SHP77 (cell line): ENCODE measurements around the gene TENT4B.

Source experiments
- DNase-seq, 2 experiments: peaks; one replicate each; lab custom pipeline; 2025; lab: John Stamatoyannopoulos, UW

Gene TENT4B

GRCh38 chr16:50256604-50257003 lies 103.5 kb downstream of the TENT4B start:
- DNase-seq, result no peak

- no peak for DNase-seq
Measured at GRCh38 chr16:50257876-50258275, 104.8 kb downstream of the TENT4B start.

- peak; percentile 26 to 45 for DNase-seq
Measured at GRCh38 chr16:50259334-50260205, 106.5 kb downstream of the TENT4B start.

GRCh38 chr16:50260206-50261159 lies 107.4 kb downstream of the TENT4B start:
- DNase-seq, result no peak

GRCh38 chr16:50261160-50261706 lies 108.1 kb downstream of the TENT4B start:
- DNase-seq, result no peak

GRCh38 chr16:50261707-50262235 lies 108.7 kb downstream of the TENT4B start:
- peak; percentile 34 to 55 for DNase-seq

GRCh38 chr16:50263060-50263909 lies 110.2 kb downstream of the TENT4B start:
- DNase-seq, result no peak

- no peak for DNase-seq
Measured at GRCh38 chr16:50263940-50264929, 111.1 kb downstream of the TENT4B start.

- DNase-seq, result peak; percentile 70 to 85
Measured at GRCh38 chr16:50265260-50265659, 112.2 kb downstream of the TENT4B start.

GRCh38 chr16:50265716-50266336 lies 112.7 kb downstream of the TENT4B start:
- DNase-seq, result no peak

GRCh38 chr16:50266337-50267091 lies 113.4 kb downstream of the TENT4B start, which contains the start of gene ADCY7:
Gene ADCY7 (plus strand): TSS chr16:50266551. CDS start chr16:50288180, 21,629 bp downstream.
- DNase-seq, result peak; percentile 21 to 68

GRCh38 chr16:50267151-50267631 lies 114.1 kb downstream of the TENT4B start:
- no peak for DNase-seq

- DNase-seq, result no peak
Measured at GRCh38 chr16:50267651-50268050, 114.5 kb downstream of the TENT4B start.

GRCh38 chr16:50268352-50268751 lies 115.2 kb downstream of the TENT4B start:
- no peak for DNase-seq

GRCh38 chr16:50269061-50269705 lies 116.1 kb downstream of the TENT4B start:
- no peak for DNase-seq

GRCh38 chr16:50269769-50270509 lies 116.8 kb downstream of the TENT4B start:
- DNase-seq, result no peak

GRCh38 chr16:50270510-50271147 lies 117.5 kb downstream of the TENT4B start:
- DNase-seq, result no peak
